ENCODE measurements around the gene SIX3.
A peak's percentile ranks its signal among the peaks of the same experiment; 100 is the strongest.

The SIX3 gene

GRCh38 chr2:44944102-44944951 lies 2.8 kb downstream of the SIX3 start:
- DNase-seq: no peak

GRCh38 chr2:44944952-44945612 lies 3.6 kb downstream of the SIX3 start:
- DNase-seq: no peak

- no peak for DNase-seq
These were observed 4.3 kb downstream of the SIX3 start for GRCh38 chr2:44945676-44946371.

GRCh38 chr2:44946372-44947027 lies 5.0 kb downstream of the SIX3 start:
- DNase-seq: no peak

- DNase-seq: no peak
These were observed 5.5 kb downstream of the SIX3 start for GRCh38 chr2:44947028-44947375.

- DNase-seq: no peak
These were observed 7.2 kb downstream of the SIX3 start for GRCh38 chr2:44948565-44949328.

GRCh38 chr2:44949329-44950151 lies 8.0 kb downstream of the SIX3 start:
- DNase-seq: no peak

- DNase-seq: no peak
These were observed 9.1 kb downstream of the SIX3 start for GRCh38 chr2:44950646-44951045.

GRCh38 chr2:44951124-44951523 lies 9.6 kb downstream of the SIX3 start:
- DNase-seq: no peak

GRCh38 chr2:44951714-44952113 lies 10.2 kb downstream of the SIX3 start:
- DNase-seq: no peak

GRCh38 chr2:44952143-44952805 lies 10.8 kb downstream of the SIX3 start:
- no peak for DNase-seq

GRCh38 chr2:44952806-44953498 lies 11.4 kb downstream of the SIX3 start:
- no peak for DNase-seq

GRCh38 chr2:44953499-44953883 lies 12.0 kb downstream of the SIX3 start:
- DNase-seq: no peak

GRCh38 chr2:44954447-44954888 lies 13.0 kb downstream of the SIX3 start:
- no peak for DNase-seq

- DNase-seq: no peak
These were observed 13.5 kb downstream of the SIX3 start for GRCh38 chr2:44954889-44955592.

GRCh38 chr2:44955593-44956392 lies 14.3 kb downstream of the SIX3 start:
- peak; percentile 78 for DNase-seq

- DNase-seq: no peak
These were observed 15.3 kb downstream of the SIX3 start for GRCh38 chr2:44956843-44957242.

GRCh38 chr2:44957656-44958327 lies 16.3 kb downstream of the SIX3 start:
- no peak for DNase-seq

All from NCI-H1436 (cell line).